Measurements from ENCODE around the gene IGFALS.

The IGFALS gene

GRCh38 chr16:1759511-1759910 lies 34.0 kb downstream of the IGFALS start:
- H3K4me2 ChIP-seq (ENCODE audit: low read length, poor library complexity, severe bottlenecking) = no peak overlapping the region
- no peak overlapping the region for H4K8ac ChIP-seq (ENCODE audit: low read length)
- H3K4ac ChIP-seq (ENCODE audit: low read depth in 1 of 2, low read length in 2 of 2) = no peak overlapping the region
- no peaks in the 10 kb centered on the region for H3K27me3 ChIP-seq (ENCODE audit: control insufficient read depth in 1 of 2, insufficient read depth in 1 of 2, low read length in 2 of 2)
- H3K79me1 ChIP-seq (replicated peaks; ENCODE audit: low read length, poor library complexity, severe bottlenecking) = peaks cover 31% of the 10 kb centered on the region
- no peak overlapping the region for H2BK5ac ChIP-seq (ENCODE audit: low read depth, low read length, poor library complexity, severe bottlenecking)
- no peak overlapping the region for H3K23ac ChIP-seq (ENCODE audit: low read length in 2 of 2)
- H2AFZ ChIP-seq (ENCODE audit: low read depth, low read length) = no peak overlapping the region
- H3K18ac ChIP-seq (ENCODE audit: low read depth in 1 of 2, low read length in 2 of 2) = no peak overlapping the region
- H3K27ac ChIP-seq (ENCODE audit: low read length, poor library complexity, severe bottlenecking) = no peak overlapping the region
- H2AK5ac ChIP-seq (ENCODE audit: low read length, severe bottlenecking) = no peak overlapping the region
- no peak for DNase-seq
- H3K4me1 ChIP-seq (ENCODE audit: control insufficient read depth, insufficient read depth, low read depth, low read length) = peaks cover 16% of the 10 kb centered on the region
- H2BK12ac ChIP-seq (ENCODE audit: low read length in 2 of 2) = no peak overlapping the region
- no peak overlapping the region for H2BK15ac ChIP-seq (ENCODE audit: low read depth, poor library complexity, severe bottlenecking)
- H4K91ac ChIP-seq (ENCODE audit: low read length) = no peak overlapping the region
- no peak overlapping the region for H2BK120ac ChIP-seq (ENCODE audit: low read depth, low read length)
- WGBS = 98% methylated on average over 21 of the region's 21 CpGs
- H3K9me3 ChIP-seq (ENCODE audit: control insufficient read depth, low read length) = no peaks in the 10 kb centered on the region
- no peak overlapping the region for H3K9ac ChIP-seq (ENCODE audit: low read length)
- no peak overlapping the region for H3K14ac ChIP-seq (ENCODE audit: low read length in 2 of 2)
- peaks cover 76 to 87% of the 10 kb centered on the region in 2 experiments for H3K36me3 ChIP-seq (ENCODE audit: control insufficient read depth in 1 of 2, insufficient read depth in 2 of 2, low read depth in 1 of 2, low read length in 2 of 2)
- H3K4me3 ChIP-seq (ENCODE audit: insufficient read depth in 1 of 2, low read depth in 1 of 2, low read length in 2 of 2) = no peak overlapping the region

GRCh38 chr16:1758923-1759322 lies 34.6 kb downstream of the IGFALS start:
- H2BK15ac ChIP-seq (ENCODE audit: low read depth, poor library complexity, severe bottlenecking) = no peak overlapping the region
- no peak overlapping the region for H3K4me2 ChIP-seq (ENCODE audit: low read length, poor library complexity, severe bottlenecking)
- H3K9ac ChIP-seq (ENCODE audit: low read length) = no peak overlapping the region
- H2BK12ac ChIP-seq (ENCODE audit: low read length in 2 of 2) = no peak overlapping the region
- no peak overlapping the region for H3K18ac ChIP-seq (ENCODE audit: low read depth in 1 of 2, low read length in 2 of 2)
- no peak overlapping the region for H2AK5ac ChIP-seq (ENCODE audit: low read length, severe bottlenecking)
- 97% methylated on average over 18 of the region's 18 CpGs for WGBS
- no peak for DNase-seq
- peaks cover 74 to 84% of the 10 kb centered on the region in 2 experiments for H3K36me3 ChIP-seq (ENCODE audit: control insufficient read depth in 1 of 2, insufficient read depth in 2 of 2, low read depth in 1 of 2, low read length in 2 of 2)
- H2AFZ ChIP-seq (ENCODE audit: low read depth, low read length) = no peak overlapping the region
- no peaks in the 10 kb centered on the region for H3K9me3 ChIP-seq (ENCODE audit: control insufficient read depth, low read length)
- no peak overlapping the region for H4K8ac ChIP-seq (ENCODE audit: low read length)
- H2BK120ac ChIP-seq (ENCODE audit: low read depth, low read length) = no peak overlapping the region
- H3K4me1 ChIP-seq (ENCODE audit: control insufficient read depth, insufficient read depth, low read depth, low read length) = peaks cover 14% of the 10 kb centered on the region
- no peak overlapping the region for H3K4me3 ChIP-seq (ENCODE audit: insufficient read depth in 1 of 2, low read depth in 1 of 2, low read length in 2 of 2)
- no peak overlapping the region for H3K14ac ChIP-seq (ENCODE audit: low read length in 2 of 2)
- no peak overlapping the region for H3K23ac ChIP-seq (ENCODE audit: low read length in 2 of 2)
- peak overlapping the region; percentile 28 for H4K91ac ChIP-seq (ENCODE audit: low read length)
- H3K4ac ChIP-seq (ENCODE audit: low read depth in 1 of 2, low read length in 2 of 2) = no peak overlapping the region
- H3K27me3 ChIP-seq (ENCODE audit: control insufficient read depth in 1 of 2, insufficient read depth in 1 of 2, low read length in 2 of 2) = no peaks in the 10 kb centered on the region
- peaks cover 34% of the 10 kb centered on the region for H3K79me1 ChIP-seq (replicated peaks; ENCODE audit: low read length, poor library complexity, severe bottlenecking)
- H2BK5ac ChIP-seq (ENCODE audit: low read depth, low read length, poor library complexity, severe bottlenecking) = no peak overlapping the region
- no peak overlapping the region for H3K27ac ChIP-seq (ENCODE audit: low read length, poor library complexity, severe bottlenecking)

GRCh38 chr16:1757714-1758461 lies 35.6 kb downstream of the IGFALS start:
- H4K8ac ChIP-seq (ENCODE audit: low read length) = no peak overlapping the region
- H3K4me1 ChIP-seq (ENCODE audit: control insufficient read depth, insufficient read depth, low read depth, low read length) = peaks cover 6% of the 10 kb centered on the region
- WGBS = 97% methylated on average over 32 of the region's 37 CpGs
- no peak overlapping the region for H3K4ac ChIP-seq (ENCODE audit: low read depth in 1 of 2, low read length in 2 of 2)
- no peaks in the 10 kb centered on the region for H3K27me3 ChIP-seq (ENCODE audit: control insufficient read depth in 1 of 2, insufficient read depth in 1 of 2, low read length in 2 of 2)
- H3K27ac ChIP-seq (ENCODE audit: low read length, poor library complexity, severe bottlenecking) = no peak overlapping the region
- no peak overlapping the region for H2BK15ac ChIP-seq (ENCODE audit: low read depth, poor library complexity, severe bottlenecking)
- H3K23ac ChIP-seq (ENCODE audit: low read length in 2 of 2) = no peak overlapping the region
- peak overlapping the region in 1 of 2 experiments; percentile 15 for H3K4me3 ChIP-seq (ENCODE audit: insufficient read depth in 1 of 2, low read depth in 1 of 2, low read length in 2 of 2)
- no peak overlapping the region for H2BK120ac ChIP-seq (ENCODE audit: low read depth, low read length)
- H4K91ac ChIP-seq (ENCODE audit: low read length) = no peak overlapping the region
- no peak overlapping the region for H3K18ac ChIP-seq (ENCODE audit: low read depth in 1 of 2, low read length in 2 of 2)
- peaks cover 31% of the 10 kb centered on the region for H3K79me1 ChIP-seq (replicated peaks; ENCODE audit: low read length, poor library complexity, severe bottlenecking)
- H3K9ac ChIP-seq (ENCODE audit: low read length) = no peak overlapping the region
- no peak overlapping the region for H2BK12ac ChIP-seq (ENCODE audit: low read length in 2 of 2)
- no peak overlapping the region for H3K4me2 ChIP-seq (ENCODE audit: low read length, poor library complexity, severe bottlenecking)
- no peaks in the 10 kb centered on the region for H3K9me3 ChIP-seq (ENCODE audit: control insufficient read depth, low read length)
- H2AFZ ChIP-seq (ENCODE audit: low read depth, low read length) = no peak overlapping the region
- peaks cover 71 to 77% of the 10 kb centered on the region in 2 experiments for H3K36me3 ChIP-seq (ENCODE audit: control insufficient read depth in 1 of 2, insufficient read depth in 2 of 2, low read depth in 1 of 2, low read length in 2 of 2)
- no peak for DNase-seq
- H3K14ac ChIP-seq (ENCODE audit: low read length in 2 of 2) = no peak overlapping the region
- H2BK5ac ChIP-seq (ENCODE audit: low read depth, low read length, poor library complexity, severe bottlenecking) = no peak overlapping the region
- no peak overlapping the region for H2AK5ac ChIP-seq (ENCODE audit: low read length, severe bottlenecking)

- no peak overlapping the region for H3K18ac ChIP-seq (ENCODE audit: low read depth in 1 of 2, low read length in 2 of 2)
- no peak overlapping the region for H3K27ac ChIP-seq (ENCODE audit: low read length, poor library complexity, severe bottlenecking)
- H3K23ac ChIP-seq (ENCODE audit: low read length in 2 of 2) = no peak overlapping the region
- H3K4me3 ChIP-seq (ENCODE audit: insufficient read depth in 1 of 2, low read depth in 1 of 2, low read length in 2 of 2) = no peak overlapping the region
- H3K4me2 ChIP-seq (ENCODE audit: low read length, poor library complexity, severe bottlenecking) = no peak overlapping the region
- peaks cover 42% of the 10 kb centered on the region for H3K79me1 ChIP-seq (replicated peaks; ENCODE audit: low read length, poor library complexity, severe bottlenecking)
- no peak overlapping the region for H2BK12ac ChIP-seq (ENCODE audit: low read length in 2 of 2)
- H2BK120ac ChIP-seq (ENCODE audit: low read depth, low read length) = no peak overlapping the region
- H2AK5ac ChIP-seq (ENCODE audit: low read length, severe bottlenecking) = no peak overlapping the region
- no peak overlapping the region for H4K91ac ChIP-seq (ENCODE audit: low read length)
- H3K4ac ChIP-seq (ENCODE audit: low read depth in 1 of 2, low read length in 2 of 2) = no peak overlapping the region
- H3K4me1 ChIP-seq (ENCODE audit: control insufficient read depth, insufficient read depth, low read depth, low read length) = no peaks in the 10 kb centered on the region
- no peak overlapping the region for H3K14ac ChIP-seq (ENCODE audit: low read length in 2 of 2)
- no peak overlapping the region for H4K8ac ChIP-seq (ENCODE audit: low read length)
- no peak overlapping the region for H2AFZ ChIP-seq (ENCODE audit: low read depth, low read length)
- 99% methylated on average over 12 of the region's 12 CpGs for whole genome bisulfite sequencing
- no peaks in the 10 kb centered on the region for H3K9me3 ChIP-seq (ENCODE audit: control insufficient read depth, low read length)
- no peak overlapping the region for H2BK5ac ChIP-seq (ENCODE audit: low read depth, low read length, poor library complexity, severe bottlenecking)
- no peak overlapping the region for H2BK15ac ChIP-seq (ENCODE audit: low read depth, poor library complexity, severe bottlenecking)
- H3K9ac ChIP-seq (ENCODE audit: low read length) = no peak overlapping the region
- no peaks in the 10 kb centered on the region for H3K27me3 ChIP-seq (ENCODE audit: control insufficient read depth in 1 of 2, insufficient read depth in 1 of 2, low read length in 2 of 2)
- H3K36me3 ChIP-seq (ENCODE audit: control insufficient read depth in 1 of 2, insufficient read depth in 2 of 2, low read depth in 1 of 2, low read length in 2 of 2) = peaks cover 70 to 72% of the 10 kb centered on the region in 2 experiments
- no peak for DNase-seq
Observed at GRCh38 chr16:1754204-1754603, 39.3 kb downstream of the IGFALS start.

Data from mesenchymal stem cell (in vitro differentiated cells and primary cell).